CD4-positive, alpha-beta T cell treated with Interleukin-12 subunit alpha and Interleukin-12 subunit beta, for 1 hour (primary cell): Measurements from ENCODE around the gene GRB2.

ENCODE experiments used
- DNase-seq: peaks from one replicate; pipeline ENCODE4 v3.0.0-alpha.2; 2020

Gene GRB2

DNA sequence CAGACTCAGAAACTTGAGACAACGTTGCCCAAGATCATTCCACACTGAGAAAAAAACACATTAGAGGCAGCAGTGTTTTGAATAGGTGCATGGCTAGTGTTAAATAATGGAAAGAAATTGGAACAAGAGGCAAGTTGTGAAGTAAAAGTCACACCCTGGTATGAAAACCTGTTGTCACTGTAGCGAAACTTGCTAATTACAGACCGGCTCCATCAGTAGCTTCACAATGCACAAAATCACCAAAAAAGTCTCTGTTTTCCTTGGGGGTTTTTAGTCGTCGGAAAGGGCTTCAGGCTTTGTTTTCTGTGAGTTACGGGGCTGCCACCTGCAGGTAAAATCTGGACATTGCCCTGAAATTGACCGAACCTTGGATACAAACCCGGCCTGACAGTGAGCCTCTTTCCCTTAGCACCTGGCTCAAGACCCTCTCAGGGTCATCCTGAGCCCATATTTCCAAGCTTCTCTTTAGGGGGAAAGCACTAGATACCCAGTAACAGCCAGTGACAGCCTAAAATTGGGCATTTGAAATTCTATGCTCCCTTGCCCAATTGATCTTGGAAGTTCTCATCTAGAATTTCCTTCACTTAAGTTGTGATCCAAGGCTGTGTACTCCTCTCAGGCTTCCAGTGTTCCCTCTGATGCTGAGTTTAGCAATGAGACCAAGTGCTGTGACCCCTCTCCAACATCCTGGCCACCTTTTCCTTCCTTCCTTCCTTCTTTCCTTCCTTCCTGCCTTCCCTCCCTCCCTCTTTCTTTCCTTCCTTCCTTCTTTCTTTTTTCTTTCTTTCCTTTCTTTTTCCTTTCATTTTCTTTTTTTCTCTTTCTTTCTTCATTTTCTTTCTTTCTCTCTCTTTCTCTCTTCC lies 7.2 kb upstream of the GRB2 start:
- DNase-seq, result peak; percentile 81

DNA sequence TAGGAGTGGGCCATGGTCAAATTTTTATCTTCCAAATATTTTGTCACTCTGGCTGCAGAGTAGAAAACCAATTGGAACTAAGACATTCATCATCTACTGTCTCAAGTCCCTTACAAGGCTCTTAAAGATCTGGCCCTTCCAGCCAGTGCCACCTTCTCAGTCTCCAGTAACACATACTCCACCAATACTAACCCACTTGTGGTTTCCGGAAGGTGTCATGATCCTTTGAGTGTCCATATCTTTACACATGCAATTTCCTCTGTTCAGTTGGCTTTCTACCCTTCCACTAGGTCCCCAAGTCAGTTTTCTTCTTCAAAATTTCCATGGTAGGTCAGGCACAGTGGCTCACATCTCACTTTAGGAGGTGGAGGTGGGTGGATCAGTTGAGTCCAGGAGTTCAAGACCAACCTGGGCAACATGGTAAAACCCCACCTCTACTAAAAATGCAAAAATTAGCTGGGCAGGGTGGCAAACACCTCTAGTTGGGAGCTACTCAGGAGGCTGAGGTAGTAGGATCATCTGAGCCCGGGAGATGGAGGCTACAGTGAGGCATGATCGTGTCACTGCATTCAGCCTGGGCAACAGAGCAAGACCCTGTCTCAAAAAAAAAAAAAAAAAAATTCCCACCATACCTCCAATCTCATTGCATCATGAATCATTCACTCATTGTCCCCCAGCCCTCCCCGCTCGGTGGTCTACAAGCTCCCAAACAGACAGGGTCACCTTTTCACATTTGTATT lies 6.0 kb upstream of the GRB2 start:
- no peak for DNase-seq

DNA sequence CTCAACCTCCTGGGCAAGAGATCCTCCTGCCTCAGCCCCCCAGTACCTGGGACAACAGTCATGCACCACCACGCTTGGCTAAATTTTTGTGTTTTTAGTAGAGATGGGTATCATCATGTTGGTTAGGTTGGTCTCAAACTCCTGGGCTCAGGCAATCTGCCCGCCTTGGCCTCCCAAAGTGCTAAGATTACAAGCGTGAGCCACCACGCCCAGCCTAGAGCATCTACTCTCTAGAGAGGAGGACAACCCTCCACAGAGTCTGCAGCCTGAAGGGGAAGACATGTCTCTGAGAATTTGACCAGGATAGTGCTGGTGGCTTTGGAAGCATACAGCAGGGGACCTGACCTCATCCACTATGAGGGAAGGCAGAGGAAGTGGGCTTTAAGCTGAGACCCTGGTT lies 4.7 kb upstream of the GRB2 start:
- DNase-seq, result no peak

DNA sequence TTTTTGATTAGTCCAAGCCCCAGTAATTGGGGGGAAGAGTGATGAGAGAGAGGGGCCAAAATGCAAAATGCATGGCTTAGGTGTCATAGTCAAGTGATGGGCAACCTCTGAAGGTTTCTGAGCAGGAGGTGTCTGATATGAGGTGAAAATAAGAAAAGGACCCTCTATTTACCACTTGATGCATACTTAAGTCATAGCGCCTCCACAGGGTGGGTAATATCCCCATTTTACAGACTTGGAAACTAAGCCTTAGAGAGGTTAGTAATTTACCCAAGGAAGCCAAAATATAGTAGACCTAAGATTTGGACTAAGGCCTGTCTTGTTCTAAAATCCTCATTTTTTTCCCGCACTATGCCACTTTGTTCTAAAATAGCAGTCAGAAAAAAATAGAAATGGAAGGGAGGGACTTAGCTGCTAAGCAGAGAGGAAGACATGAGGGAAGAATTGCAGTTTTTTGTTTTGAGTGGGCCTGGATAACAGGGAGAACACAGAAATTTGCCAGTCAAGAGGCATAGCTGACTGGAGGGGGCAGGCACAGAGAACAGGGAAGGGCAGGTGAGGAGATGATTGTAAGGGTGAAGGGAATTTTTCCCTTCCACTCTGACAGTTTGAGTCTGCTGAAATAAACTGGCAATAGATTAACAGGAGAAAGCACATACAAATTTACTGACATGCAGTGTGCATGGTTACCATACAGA lies 2.3 kb upstream of the GRB2 start:
- no peak for DNase-seq

DNA sequence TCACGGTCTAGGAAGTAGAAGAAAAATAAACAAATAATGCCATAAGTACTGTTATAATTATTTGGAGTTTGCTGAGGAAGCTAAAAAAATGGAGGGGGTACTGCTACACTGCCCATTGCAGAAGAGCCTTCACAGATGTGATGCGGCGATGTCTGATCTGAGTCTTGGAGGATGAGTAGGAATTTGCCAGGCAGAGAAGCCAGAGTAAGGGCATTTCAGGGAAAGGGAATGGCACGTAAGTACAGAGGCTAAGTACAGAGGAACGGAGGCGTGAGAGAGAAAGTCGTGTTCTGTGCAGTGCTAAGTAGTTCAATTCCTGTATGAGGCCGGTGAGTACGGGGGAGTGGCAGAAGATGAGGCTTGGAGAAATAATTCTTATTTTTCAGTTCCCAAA lies 741 bp upstream of the GRB2 start:
- no peak for DNase-seq

DNA sequence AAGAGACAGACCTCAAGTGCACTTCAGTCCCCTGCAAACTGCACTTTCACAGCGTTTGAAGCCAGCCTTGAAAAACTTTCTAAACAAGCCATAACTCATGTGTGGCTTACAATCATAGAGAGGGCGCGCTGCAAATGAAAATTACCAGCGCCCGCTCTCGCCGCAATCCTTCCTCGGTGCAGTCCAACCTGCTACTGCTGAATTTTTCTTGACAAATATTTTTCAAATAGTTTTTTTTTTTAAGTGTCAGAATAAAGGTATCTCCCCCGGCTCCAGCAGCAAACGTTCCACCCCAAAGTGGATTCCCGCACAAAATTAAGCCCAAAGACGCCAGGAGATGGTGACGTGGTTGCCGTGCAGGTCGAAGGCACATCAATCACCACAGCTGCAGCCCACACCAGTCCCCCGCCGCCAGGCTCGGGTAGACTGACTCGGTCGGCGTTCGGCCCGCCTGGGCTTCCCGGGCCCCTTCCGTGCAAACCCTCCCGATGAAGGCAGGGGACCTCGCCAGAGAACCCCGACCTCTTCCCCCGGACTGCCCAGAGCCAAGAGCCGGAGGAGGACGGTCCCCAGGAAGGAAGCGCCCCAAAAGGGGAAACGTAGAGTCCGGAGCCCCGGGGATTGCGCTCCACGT lies 630 bp downstream of the GRB2 start:
- DNase-seq, result peak; percentile 34

DNA sequence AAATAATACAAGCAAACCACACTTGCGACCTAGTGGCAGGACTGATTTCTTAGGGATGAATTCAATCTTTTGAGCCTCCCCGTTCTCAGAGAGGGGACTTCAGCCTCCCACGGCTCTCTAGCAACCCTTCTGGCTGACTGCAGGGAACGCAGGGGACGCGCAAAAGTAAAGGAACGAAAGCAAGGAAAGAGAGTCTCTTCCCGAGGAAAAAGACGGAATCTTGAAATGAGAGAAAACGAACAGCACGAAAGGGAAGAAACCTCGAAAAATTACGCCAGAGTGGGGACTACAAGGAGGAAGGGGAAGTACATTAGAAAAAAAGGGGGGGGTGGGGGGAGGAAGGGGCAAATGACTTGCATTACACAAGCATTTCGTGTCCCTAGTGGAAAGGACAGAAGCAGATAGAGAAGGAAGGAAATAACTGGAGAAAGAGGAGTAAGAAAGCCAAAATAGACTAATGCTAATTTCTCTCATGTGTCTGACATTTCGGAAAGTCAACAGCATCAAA lies 1.2 kb downstream of the GRB2 start:
- DNase-seq, result peak; percentile 61

DNA sequence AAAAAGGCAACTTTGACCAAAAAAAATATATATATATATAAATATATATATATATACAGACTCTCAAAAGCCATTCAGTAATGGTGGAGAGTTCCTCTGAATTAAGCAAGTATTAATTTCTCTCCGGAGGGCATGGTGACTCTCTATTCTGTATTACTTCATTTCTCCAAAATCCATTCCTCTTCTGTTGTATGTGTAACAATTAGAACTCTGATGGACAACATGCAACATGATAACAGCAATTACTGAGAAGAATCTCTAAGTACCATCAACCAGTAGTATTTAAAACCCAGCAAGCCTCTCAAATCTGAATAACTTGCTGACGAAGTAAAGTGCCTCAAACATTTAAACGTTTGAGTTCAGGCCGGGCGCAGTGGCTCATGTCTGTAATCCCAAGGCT lies 2.3 kb downstream of the GRB2 start:
- no peak for DNase-seq

DNA sequence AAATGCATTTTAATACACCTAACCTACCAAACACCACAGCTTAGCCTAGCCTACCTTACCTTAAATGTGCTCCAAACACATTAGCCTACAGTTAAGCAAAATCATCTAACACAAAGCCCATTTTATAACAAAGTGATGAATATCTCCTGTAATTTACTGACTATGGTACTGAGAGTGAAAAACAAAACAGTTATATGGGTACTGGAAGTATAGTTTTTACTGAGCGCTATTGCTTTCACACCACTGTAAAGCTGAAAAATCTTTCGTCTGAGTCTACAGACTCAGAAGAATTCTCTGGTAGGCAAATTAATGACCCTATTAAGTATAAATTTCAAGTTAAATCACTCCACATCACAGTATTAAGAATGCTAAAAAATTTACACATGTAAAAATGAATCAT lies 3.5 kb downstream of the GRB2 start:
- no peak for DNase-seq

DNA sequence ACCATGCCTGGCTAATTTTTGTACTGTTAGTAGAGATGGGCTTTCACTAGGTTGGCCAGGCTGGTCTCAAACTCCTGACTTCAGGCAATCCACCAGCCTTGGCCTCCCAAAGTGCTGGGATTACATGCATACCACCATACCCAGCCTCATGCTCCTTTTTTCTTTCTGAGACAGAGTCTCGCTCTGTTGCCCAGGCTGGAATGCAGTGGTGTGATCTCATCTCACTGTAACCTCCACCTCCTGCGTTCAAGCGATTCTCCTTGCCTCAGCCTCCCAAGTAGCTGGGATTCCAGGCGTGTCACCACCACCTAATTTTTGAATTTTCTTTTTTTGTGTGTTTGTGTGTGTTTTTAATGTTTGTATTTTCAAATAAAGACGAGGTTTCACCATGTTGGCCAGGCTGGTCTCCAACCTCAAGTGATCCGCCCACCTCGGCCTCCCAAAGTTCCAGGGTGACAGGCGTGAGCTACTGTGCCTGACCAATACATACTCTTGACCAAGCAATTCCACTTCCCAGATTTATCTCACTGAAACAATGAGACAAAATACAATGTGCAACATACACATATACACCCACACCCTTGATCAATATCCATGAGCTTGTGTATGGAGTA lies 5.0 kb downstream of the GRB2 start:
- DNase-seq, result no peak

DNA sequence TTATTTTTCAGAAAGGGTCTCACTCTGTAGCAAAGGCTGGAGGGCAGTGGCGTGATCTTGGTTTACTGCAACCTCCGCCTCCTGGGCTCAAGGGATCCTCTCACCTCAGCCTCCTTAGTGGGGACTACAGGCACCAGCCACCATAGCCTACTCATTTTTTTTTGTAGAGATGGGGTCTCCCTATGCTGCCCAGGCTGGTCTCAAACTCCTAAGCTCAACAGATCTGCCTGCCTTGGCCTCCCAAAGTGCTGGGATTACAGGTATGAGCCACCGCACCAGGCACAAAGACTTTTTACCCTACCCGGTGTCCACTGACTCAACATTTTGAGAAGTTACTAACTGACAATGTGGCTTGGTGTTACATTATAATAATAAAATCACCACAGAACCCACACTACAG lies 7.2 kb downstream of the GRB2 start:
- DNase-seq, result no peak

DNA sequence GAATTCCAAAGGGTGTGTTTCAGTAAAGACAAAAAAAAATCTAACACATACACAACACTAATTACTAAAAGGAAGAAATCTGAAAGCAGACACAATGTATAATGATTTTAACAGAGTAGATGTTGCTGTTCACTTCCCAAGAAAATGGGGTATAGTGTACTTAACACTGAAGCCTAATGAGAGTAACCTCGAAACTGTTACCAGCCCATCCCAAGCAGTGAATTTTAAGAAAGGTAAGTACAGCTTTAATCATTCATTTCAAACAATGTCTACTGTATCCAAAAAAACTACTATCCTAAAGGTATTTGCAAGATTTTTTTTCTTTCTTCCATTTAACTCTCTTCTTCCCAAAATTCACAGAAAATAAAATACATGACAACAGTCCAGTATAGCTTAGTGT lies 8.3 kb downstream of the GRB2 start:
- DNase-seq, result no peak

DNA sequence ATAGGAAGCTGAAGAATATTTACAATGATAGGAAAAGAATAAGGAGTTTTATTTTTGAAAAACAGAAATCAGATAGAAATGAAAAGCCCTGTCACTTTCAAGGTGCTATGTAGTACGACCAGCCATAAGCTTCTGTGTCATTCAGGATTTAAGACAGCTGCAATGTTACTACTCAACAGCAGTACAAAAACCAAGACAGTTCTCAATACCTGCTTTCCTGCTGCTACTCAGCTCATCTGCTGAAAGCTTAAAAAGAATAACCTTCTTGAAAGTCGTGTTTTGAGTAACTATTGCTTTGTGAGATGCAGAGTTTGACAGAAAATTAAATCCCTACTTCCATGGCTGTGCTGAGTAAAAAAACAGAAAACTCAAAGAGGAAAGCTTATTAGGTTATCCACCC lies 8.7 kb downstream of the GRB2 start:
- DNase-seq, result no peak

DNA sequence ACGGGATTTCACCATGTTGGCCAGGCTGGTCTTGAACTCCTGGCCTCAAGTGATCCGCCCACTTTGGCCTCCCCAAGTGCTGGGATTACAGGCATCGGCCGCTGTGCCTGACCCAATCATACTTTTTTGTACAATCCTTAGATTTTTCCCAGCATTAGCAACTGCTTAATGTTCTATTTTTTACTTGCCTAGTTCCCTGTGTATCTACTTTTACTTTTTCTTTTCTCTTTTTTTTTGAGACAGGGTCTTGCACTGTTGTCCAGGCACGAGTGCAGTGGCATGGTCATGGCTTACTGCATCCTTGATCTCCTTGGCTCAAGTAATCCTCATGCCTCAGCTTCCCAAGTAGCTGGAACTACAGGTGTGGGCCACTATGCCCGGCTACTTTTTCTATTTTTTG lies 9.5 kb downstream of the GRB2 start:
- no peak for DNase-seq

DNA sequence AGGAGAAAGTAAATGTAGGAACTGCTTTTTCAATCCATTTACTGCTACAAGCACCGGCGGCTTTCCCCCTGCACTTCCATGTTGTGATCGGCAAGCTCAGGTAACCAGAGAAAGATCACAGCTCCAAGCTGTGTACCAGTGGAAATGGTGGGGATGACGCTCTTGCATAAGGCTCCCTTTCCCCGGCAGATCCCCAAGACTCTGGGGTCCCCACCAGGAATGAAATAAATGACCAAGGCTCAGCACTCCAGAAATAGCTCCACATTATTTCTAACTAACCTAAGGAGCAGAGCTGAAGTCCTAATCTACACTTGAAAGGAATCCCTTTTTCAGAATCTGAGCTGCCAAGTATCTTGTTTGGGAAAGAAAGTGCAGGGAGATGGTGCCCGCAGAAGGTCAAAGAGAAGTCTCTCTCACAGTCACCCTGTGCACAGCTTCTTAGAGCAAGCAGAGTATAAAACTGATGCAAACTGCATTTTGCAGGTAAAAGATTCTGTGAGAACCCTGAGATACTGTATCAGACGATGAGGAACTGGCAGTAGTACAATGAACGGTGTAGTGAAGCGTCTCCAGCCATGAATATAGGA lies 11.1 kb downstream of the GRB2 start:
- DNase-seq, result no peak

DNA sequence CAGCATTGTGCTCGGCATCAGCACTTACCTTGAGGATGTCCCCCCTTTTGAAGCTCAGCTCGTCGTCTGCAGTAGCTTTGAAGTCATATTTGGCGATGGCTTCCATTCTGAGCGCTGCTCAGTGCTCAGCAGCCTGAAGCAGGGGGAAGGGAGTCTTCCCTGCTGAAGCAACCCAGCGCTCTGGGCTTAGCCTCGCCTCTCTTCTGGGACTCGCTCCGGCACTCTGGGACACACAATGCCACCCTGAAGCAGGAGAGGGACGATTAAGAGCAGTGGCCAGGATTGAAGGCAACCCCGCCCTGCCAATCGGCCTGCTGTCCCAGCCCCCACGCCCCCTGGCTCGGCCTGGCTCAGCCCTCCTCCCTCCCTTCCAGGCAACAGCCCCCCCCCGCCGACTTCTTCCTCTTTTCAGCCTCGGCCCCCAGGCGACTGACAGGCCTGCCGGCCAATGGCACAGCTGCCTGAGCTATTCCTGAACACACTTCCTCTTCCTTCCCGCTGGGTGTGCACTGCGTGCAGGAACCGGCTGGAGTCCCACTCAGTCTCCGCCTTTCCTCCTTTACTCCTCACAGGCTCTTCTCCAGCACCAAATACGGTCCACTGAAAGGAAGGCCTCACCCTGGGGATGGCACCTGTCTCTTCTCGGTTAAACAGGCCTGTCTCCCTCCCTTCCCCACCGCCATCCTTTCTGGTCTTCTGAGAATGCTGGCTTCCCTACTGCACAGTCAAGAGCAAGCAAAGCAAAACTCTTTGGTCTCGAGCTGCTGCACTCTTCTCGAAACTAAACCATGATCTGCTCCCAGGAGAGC lies 11.8 kb downstream of the GRB2 start:
- peak; percentile 85 for DNase-seq

DNA sequence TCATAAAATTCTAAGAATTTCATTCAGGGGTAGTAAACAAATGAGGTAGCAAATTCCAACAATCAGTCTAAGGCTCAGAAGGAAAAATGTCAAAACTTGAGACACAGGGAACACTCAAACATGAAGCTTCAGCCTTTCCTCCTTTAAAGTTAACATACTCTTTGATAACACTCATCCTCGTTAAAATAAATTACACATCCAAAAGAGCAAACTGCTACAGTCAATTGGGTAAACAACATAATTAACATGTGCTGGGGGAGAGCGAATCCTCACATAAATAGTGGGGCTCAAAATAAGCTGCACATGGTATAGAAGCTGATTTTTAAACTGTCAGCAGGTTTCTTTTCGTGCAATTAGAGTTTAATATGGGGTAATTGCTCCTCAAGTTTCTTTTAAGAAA lies 12.9 kb downstream of the GRB2 start:
- DNase-seq, result no peak

DNA sequence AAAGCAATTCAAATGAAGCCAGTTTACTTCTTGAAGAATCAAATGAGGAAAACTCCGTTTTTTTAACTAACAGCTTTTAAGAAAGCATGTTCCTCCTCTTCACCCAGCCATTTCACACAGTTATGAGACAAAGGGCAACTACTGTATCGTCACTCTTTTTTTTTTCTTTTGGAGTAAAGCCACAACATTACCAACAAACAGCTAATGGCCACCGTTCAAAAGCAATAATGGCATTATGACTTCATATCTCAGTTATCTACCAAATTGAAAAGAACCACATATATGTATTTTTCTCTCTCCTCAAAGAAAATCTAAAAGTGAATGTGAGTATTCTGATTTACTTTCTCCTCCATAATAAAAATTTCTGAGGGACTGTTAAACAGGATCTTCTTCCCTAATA lies 14.5 kb downstream of the GRB2 start:
- DNase-seq, result no peak

DNA sequence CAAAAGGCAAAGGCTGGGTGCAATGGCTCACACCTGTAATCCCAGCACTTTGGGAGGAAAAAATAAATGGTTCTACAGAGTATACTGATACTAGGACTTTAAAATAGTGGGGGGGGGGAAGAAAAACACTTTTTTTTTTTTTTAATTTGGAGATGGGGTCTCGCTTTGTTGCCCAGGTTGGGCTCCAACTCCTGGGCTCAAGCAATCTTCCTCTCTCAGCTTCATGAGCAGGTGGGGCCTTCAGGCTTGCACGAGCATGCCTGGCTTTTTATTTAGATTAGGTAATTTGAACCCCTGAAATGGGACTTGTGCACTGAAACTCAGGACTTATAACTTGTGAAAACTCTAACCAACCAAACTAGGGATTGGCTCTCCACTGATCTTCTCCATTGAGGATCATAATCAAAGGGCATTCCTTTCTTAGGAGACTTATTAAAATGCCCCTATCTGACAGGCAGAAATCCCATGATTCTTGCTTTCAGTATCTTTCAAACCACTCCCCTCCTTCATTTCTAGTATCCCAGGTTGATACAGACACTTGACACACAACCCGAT lies 16.9 kb downstream of the GRB2 start:
- no peak for DNase-seq

DNA sequence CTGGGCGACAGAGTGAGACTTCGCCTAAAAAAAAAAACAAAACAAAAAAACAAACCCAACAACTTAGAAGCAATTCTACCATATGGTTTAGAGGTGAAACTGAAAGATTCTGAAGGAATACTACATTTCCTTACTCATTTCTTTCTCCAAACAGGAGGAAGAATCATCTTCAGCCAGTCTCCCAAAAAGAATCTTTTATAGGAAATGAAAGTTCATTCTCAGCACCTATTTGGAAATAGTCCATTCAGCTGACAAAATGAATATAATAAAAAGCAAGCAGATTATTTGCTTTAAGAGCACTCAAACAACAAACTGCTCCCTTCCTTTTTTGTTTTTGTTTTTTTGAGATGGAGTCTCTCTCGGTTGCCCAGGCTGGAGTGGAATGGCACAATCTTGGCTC lies 17.7 kb downstream of the GRB2 start:
- DNase-seq, result no peak

DNA sequence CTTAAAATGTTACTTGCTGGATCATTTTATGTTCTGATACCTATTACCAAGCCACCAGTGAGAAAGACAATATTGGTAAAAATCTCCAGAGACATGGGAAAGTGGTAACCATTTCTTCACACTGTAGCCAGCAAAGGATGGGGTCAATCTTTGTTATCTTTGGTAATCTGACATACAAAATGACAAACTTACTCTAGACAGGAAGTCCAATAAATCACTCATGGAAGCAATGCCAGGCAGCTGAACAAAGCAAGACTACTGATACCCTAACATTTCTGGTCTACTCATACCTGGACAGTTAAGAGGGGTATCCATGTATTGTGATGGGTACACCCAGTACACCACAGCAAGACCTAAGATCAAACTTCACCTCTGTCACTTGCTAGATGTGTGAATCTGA lies 19.0 kb downstream of the GRB2 start:
- no peak for DNase-seq
